Lower leg skin (tissue), 3 donors: ENCODE measurements around the gene BACE1-AS.

Experiments used
- CTCF ChIP-seq, 3 donors: fragments of 450-650 bp; IDR thresholded peaks; one replicate each; pipeline ENCODE4 v1.5.1; 2016; ENCODE audit warnings: antibody characterized with exemption in 3 of 3, mild to moderate bottlenecking in 3 of 3, moderate library complexity in 2 of 3
- POLR2A ChIP-seq, 2 donors: fragments of 450-650 bp; IDR thresholded peaks; one replicate each; pipeline ENCODE4 v1.6.1; 2016 to 2017; ENCODE audit warnings: antibody characterized with exemption in 2 of 2, mild to moderate bottlenecking in 1 of 2, moderate library complexity in 1 of 2

- no peak for TF ChIP-seq CTCF (IDR thresholded peaks at IDR 0.05)
- TF ChIP-seq POLR2A (IDR thresholded peaks at IDR 0.05): no peak
Measured at GRCh38 chr11:117303101-117303500, 12.0 kb downstream of the BACE1-AS start.
